Kidney (tissue), 14 donors: ENCODE results near the gene ALDH16A1. TPM values are rescaled to one million over a fixed set of nuclear protein-coding genes. Genes with fewer than 3 reads are reported as not detected.

Experiments
- DNase-seq, 5 donors: peaks; one replicate each; pipeline ENCODE4 v3.0.0-alpha.2; 2013 to 2020
- FAIRE-seq: peaks from 2 replicates; lab custom pipeline; 2012; peaks lifted over from hg19 to GRCh38; lab: Jason Lieb, UNC
- H3K27ac ChIP-seq, 2 donors: one replicate each; pipeline ENCODE4 v1.7.0; 2013; ENCODE audit warnings: low read depth in 2 of 2, low read length in 2 of 2, inconsistent platforms in 1 of 2
- H3K27me3 ChIP-seq: one replicate; pipeline ENCODE4 v1.7.1; 2013; ENCODE audit warnings: low read length, inconsistent platforms; ENCODE audit not compliant: control insufficient read depth, insufficient read depth
- H3K36me3 ChIP-seq, 3 donors: one replicate each; pipeline versions ENCODE4 v1.7.0 to v1.7.1; 2013; ENCODE audit warnings: low read length in 3 of 3, control low read depth in 1 of 3, inconsistent platforms in 1 of 3; ENCODE audit not compliant: insufficient read depth in 3 of 3, control insufficient read depth in 2 of 3
- H3K4me1 ChIP-seq, 3 donors: one replicate each; pipeline versions ENCODE4 v1.7.0 to v1.7.1; 2013; ENCODE audit warnings: low read length in 3 of 3, inconsistent platforms in 1 of 3, low read depth in 1 of 3; ENCODE audit not compliant: control insufficient read depth in 2 of 3, insufficient read depth in 2 of 3
- H3K4me3 ChIP-seq, 3 donors: one replicate each; pipeline versions ENCODE4 v1.7.0 to v1.8.1; 2013; ENCODE audit warnings: low read length in 3 of 3, control low read depth in 1 of 3, inconsistent platforms in 1 of 3
- H3K9ac ChIP-seq, 3 donors: one replicate each; pipeline versions ENCODE4 v1.7.0 to v1.7.1; 2013; ENCODE audit warnings: low read length in 3 of 3, control low read depth in 1 of 3, inconsistent platforms in 1 of 3
- H3K9me3 ChIP-seq, 3 donors: one replicate each; pipeline versions ENCODE4 v1.7.0 to v1.7.1; 2013; ENCODE audit warnings: low read length in 3 of 3, control low read depth in 1 of 3, inconsistent platforms in 1 of 3; ENCODE audit not compliant: control insufficient read depth in 2 of 3, insufficient read depth in 1 of 3
- intact Hi-C: fragments of 100-400 bp; cut with DNase I; formaldehyde crosslinking; loops from one replicate; pipeline ENCODE4 v1.11.1; 2022
- polyA plus RNA-seq: library from polyadenylated mRNA; stranded (reverse); fragments of 350-450 nt; fragmentation: Illumina TruSeq; extraction: RNeasy Lipid Tissue Mini Kit (QIAGEN cat#74804); gene quantifications from one replicate; pipeline ENCODE4 v1.2.3, GENCODE V29; 2014; ENCODE audit warnings: low read depth, low replicate concordance; ENCODE audit not compliant: insufficient read depth
- total RNA-seq: library from RNA; stranded (reverse); fragmentation: NEBNext Ultra II Directional; extraction: Animal tissue kit (Norgen Biotek cat#: 25700); gene quantifications from one replicate; pipeline ENCODE4 v1.2.1, GENCODE V29; 2021
- TF ChIP-seq, protein P1 (sequence below): IDR thresholded peaks from 3 replicates; pipeline ENCODE4 v1.5.1; 2012; ENCODE audit warnings: mild to moderate bottlenecking, moderate library complexity, borderline replicate concordance; ENCODE audit not compliant: insufficient read depth; ENCODE audit errors: extremely low read depth
- donor health status: control.
- donor health status: control.
- donor health status: control.
- donor health status: control.
- donor health status: control.
- donor health status: DM: yes; HTN: yes; CAD: no.
- donor health status: Normal renal cell carcinoma (clear cell type).

ALDH16A1 gene
- total and polyA plus RNA-seq, 2 donors from 2014 or later, result 26.8 to 31.8 TPM

DNA sequence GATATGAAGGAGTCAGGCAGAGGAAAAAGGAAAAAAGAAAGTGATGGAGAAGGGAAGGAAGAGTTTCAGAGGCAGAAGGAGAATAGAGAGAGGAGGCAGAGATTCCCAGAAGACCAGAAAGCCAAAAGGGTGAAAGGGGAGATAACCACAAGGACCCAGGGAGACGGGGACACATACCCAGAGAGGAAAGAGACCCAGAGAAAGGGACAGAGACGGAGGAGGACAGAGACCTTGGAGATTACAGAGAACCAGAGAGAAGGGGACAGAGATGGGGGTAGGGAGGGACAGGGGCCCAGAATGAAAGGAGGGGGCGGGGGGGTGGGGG is 31.2 kb upstream of the ALDH16A1 start:
- Histone ChIP-seq H3K27ac (no peak overlapping the region), H3K9me3 (no peaks in the 10 kb centered on the region), H3K4me1 (peaks cover 0 to 5% (median 0%) of the 10 kb centered on the region in 3 donors), H3K27me3 (peaks cover 56% of the 10 kb centered on the region), H3K9ac (no peak overlapping the region), H3K36me3 (no peaks in the 10 kb centered on the region), H3K4me3 (no peak overlapping the region)
- intact Hi-C loops, result no loop called here
- TF ChIP-seq, protein P1, sequence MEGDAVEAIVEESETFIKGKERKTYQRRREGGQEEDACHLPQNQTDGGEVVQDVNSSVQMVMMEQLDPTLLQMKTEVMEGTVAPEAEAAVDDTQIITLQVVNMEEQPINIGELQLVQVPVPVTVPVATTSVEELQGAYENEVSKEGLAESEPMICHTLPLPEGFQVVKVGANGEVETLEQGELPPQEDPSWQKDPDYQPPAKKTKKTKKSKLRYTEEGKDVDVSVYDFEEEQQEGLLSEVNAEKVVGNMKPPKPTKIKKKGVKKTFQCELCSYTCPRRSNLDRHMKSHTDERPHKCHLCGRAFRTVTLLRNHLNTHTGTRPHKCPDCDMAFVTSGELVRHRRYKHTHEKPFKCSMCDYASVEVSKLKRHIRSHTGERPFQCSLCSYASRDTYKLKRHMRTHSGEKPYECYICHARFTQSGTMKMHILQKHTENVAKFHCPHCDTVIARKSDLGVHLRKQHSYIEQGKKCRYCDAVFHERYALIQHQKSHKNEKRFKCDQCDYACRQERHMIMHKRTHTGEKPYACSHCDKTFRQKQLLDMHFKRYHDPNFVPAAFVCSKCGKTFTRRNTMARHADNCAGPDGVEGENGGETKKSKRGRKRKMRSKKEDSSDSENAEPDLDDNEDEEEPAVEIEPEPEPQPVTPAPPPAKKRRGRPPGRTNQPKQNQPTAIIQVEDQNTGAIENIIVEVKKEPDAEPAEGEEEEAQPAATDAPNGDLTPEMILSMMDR, result no peak
- FAIRE-seq (no peak), DNase-seq (no peak)

DNA sequence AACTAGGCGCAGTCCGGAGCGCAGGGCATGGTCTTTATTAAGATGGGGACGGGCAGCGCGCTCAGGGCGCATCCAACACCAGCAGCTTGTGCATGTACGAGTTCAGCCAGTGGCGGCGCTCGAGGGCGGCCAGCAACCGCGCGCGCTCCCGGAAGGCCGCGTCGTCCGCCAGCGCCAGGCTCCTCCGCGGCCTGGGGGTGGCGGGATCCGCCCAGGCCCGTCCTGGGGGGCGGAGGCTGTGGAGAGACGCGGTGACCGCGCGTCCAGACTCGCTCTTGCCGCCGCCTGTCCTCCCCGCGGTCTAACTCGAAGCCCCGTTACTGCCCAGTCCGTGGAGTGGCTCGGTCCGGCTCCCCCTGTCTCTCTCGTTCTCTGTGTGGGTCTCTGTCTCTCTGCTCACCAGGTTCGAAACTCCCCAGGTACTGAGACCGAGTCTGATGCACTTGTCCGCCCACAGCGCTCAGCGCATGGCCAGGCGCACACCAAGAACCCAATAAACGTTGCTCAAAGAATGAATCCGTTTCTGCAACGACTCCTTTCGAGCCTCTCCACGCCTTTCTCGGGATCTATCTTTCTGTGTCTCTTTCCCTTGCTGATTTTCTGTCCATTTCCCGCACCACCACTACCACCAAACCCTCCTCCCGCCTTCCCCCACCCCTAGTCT is 30.5 kb upstream of the ALDH16A1 start:
- Histone ChIP-seq H3K9me3 (no peaks in the 10 kb centered on the region), H3K27me3 (peaks cover 59% of the 10 kb centered on the region), H3K9ac (no peak overlapping the region), H3K4me3 (no peak overlapping the region), H3K36me3 (no peaks in the 10 kb centered on the region), H3K27ac (no peak overlapping the region), H3K4me1 (peaks cover 0 to 5% (median 0%) of the 10 kb centered on the region in 3 donors)
- DNase-seq (peak in 1 of 5 donors; percentile 62), FAIRE-seq (no peak)
- intact Hi-C loops, result no loop called here
- TF ChIP-seq, protein P1, result no peak

DNA sequence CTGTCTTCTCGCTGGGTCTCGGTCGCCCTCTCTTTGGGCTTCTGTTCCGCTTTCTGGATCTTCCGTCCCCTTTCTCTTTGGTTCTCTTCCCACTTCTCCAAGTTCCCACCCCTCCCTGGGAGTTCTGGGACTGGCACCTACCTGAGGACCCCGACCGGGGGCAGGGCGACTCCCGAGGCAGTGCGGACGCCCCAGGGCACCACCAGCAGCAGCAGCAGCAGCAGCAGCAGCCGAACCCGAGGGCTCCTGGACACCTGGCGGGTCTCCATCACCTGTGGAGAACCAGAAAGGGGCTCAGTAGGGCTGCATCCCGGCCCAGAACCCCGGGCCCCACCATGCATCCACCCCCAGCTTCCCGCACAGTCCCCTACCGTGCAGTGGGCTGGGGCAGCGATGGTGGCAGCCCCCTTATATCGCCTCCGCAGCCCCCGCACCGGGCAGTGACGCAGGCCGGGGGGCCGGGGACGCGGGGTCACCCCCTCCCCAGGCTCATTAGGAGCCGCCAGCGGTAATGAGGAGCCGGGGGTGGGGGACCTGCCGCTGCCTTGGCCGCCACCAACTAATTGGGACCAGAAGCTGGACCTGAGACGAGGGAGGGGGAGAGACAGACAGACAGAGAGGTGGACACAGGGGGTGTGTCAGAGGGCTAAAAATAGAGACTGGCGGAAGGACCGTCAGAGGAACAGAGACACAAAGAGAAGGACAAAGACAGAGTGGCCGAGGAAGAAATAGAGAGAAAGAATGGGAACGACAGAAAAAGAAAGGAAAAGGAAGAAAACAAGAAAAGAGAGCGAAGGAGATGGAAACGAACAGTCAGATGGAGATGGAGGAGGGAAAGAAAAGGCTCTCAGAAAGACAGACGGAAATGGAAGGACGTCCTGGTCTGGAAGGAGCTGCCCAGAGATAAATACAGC is 29.7 kb upstream of the ALDH16A1 start, which contains the start of gene PTH2:
PTH2 (minus strand) TSS at position 371 of the 914 bp plus-strand sequence; CDS start at position 269, 102 bp downstream.
- peaks cover 64% of the 10 kb centered on the region for H3K27me3 ChIP-seq
- H3K9ac ChIP-seq, result no peak within 1 kb of the TSS
- H3K9me3 ChIP-seq, result no peaks in the 10 kb centered on the region
- H3K4me3 ChIP-seq, result no peak within 1 kb of the TSS
- H3K27ac ChIP-seq, result no peak within 1 kb of the TSS
- intact Hi-C loops, result no loop called here
- H3K4me1 ChIP-seq, result peaks cover 0 to 5% (median 0%) of the 10 kb centered on the region in 3 donors
- FAIRE-seq, result no peak
- DNase-seq, result no peak
- TF ChIP-seq, protein P1, result no peak
- H3K36me3 ChIP-seq, result no peaks in the 10 kb centered on the region
